ENCODE measurements around the gene STAB2. TPM values are rescaled to one million over a fixed set of nuclear protein-coding genes. Genes with fewer than 3 reads are reported as not detected.
A peak's percentile ranks its signal among the peaks of the same experiment; 100 is the strongest.

STAB2 gene
- total RNA-seq, 2 donors from 2014 or later = not detected

- no peak overlapping the region for H3K27ac Mint-ChIP-seq
- H3K9ac ChIP-seq (ENCODE audit: extremely low read depth, low read length, poor library complexity, severe bottlenecking) = no peak overlapping the region
- H3K27me3 Mint-ChIP-seq (ENCODE audit: insufficient read depth) = no peaks in the 10 kb centered on the region
- H3K4me1 Mint-ChIP-seq = no peaks in the 10 kb centered on the region
- no peaks in the 10 kb centered on the region for H3K27me3 ChIP-seq (ENCODE audit: control insufficient read depth, insufficient read depth, low read length, poor library complexity, severe bottlenecking)
- H3K9me3 ChIP-seq (ENCODE audit: control insufficient read depth, low read length) = no peaks in the 10 kb centered on the region
- peaks cover 49% of the 10 kb centered on the region for H3K36me3 ChIP-seq (ENCODE audit: control insufficient read depth, insufficient read depth, low read length)
- no peak for TF ChIP-seq CTCF (conservative IDR thresholded peaks at IDR 0.05)
- no peak for DNase-seq
- no peak overlapping the region for H3K4me3 ChIP-seq (ENCODE audit: low read length)
- peaks cover 36% of the 10 kb centered on the region for H3K36me3 Mint-ChIP-seq (ENCODE audit: low read depth)
- 83 to 95% methylated on average over 2 to 5 of the region's 5 CpGs for WGBS, 2 experiments (ENCODE audit: insufficient coverage in 1 of 2, insufficient read length in 1 of 2)
- H3K27ac ChIP-seq (ENCODE audit: low read depth, low read length) = no peak overlapping the region
- H3K4me1 ChIP-seq (ENCODE audit: control insufficient read depth, insufficient read depth, low read length) = no peaks in the 10 kb centered on the region
- no peaks in the 10 kb centered on the region for H3K9me3 Mint-ChIP-seq
- no peak overlapping the region for H3K4me3 Mint-ChIP-seq
Observed at GRCh38 chr12:103762473-103762872, 175.4 kb downstream of the STAB2 start.

DNA sequence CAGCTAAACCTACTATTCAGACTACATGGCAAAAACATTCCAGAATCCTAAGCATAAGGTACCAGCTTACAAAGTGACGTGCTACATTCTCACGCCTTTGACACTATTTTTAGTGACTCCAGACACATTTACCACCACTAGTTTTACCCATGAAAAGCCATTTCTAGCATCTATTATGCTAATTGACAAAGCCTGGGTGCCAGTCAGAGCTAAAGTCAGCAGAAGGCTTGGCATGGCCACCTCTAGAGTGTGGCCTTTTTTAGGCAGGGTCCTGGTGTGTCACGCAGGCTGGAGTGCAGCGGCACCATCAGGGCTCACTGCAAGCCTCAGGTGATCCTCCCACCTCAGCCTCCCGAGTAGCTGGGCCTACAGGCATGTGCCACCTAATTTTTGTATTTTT is 178.2 kb downstream of the STAB2 start:
- no peak for TF ChIP-seq CTCF (conservative IDR thresholded peaks at IDR 0.05)
- no peak overlapping the region for H3K27ac Mint-ChIP-seq
- Histone ChIP-seq H3K27ac (ENCODE audit: low read depth, low read length) (no peak overlapping the region), H3K9me3 (ENCODE audit: control insufficient read depth, low read length) (no peaks in the 10 kb centered on the region), H3K4me3 (ENCODE audit: low read length) (no peak overlapping the region), H3K9ac (ENCODE audit: extremely low read depth, low read length, poor library complexity, severe bottlenecking) (no peak overlapping the region), H3K36me3 (ENCODE audit: control insufficient read depth, insufficient read depth, low read length) (peaks cover 69% of the 10 kb centered on the region), H3K27me3 (ENCODE audit: control insufficient read depth, insufficient read depth, low read length, poor library complexity, severe bottlenecking) (no peaks in the 10 kb centered on the region), H3K4me1 (ENCODE audit: control insufficient read depth, insufficient read depth, low read length) (no peaks in the 10 kb centered on the region)
- no peaks in the 10 kb centered on the region for H3K27me3 Mint-ChIP-seq (ENCODE audit: insufficient read depth)
- H3K36me3 Mint-ChIP-seq (ENCODE audit: low read depth) = peaks cover 46% of the 10 kb centered on the region
- no peaks in the 10 kb centered on the region for H3K9me3 Mint-ChIP-seq
- DNase-seq = no peak
- WGBS, 2 experiments (ENCODE audit: insufficient coverage in 1 of 2, insufficient read length in 1 of 2) = 92 to 93% methylated on average over 5 of the region's 5 CpGs
- no peak overlapping the region for H3K4me3 Mint-ChIP-seq
- H3K4me1 Mint-ChIP-seq = peaks cover 11% of the 10 kb centered on the region

- H3K27ac ChIP-seq (ENCODE audit: low read depth, low read length) = no peak overlapping the region
- no peak for TF ChIP-seq CTCF (conservative IDR thresholded peaks at IDR 0.05)
- H3K9me3 ChIP-seq (ENCODE audit: control insufficient read depth, low read length) = no peaks in the 10 kb centered on the region
- no peak for DNase-seq
- no peaks in the 10 kb centered on the region for H3K9me3 Mint-ChIP-seq
- no peaks in the 10 kb centered on the region for H3K4me1 ChIP-seq (ENCODE audit: control insufficient read depth, insufficient read depth, low read length)
- H3K27me3 Mint-ChIP-seq (ENCODE audit: insufficient read depth) = no peaks in the 10 kb centered on the region
- H3K4me3 Mint-ChIP-seq = no peak overlapping the region
- H3K27me3 ChIP-seq (ENCODE audit: control insufficient read depth, insufficient read depth, low read length, poor library complexity, severe bottlenecking) = no peaks in the 10 kb centered on the region
- H3K4me1 Mint-ChIP-seq = peaks cover 14% of the 10 kb centered on the region
- H3K36me3 Mint-ChIP-seq (ENCODE audit: low read depth) = peaks cover 44% of the 10 kb centered on the region
- peaks cover 70% of the 10 kb centered on the region for H3K36me3 ChIP-seq (ENCODE audit: control insufficient read depth, insufficient read depth, low read length)
- H3K4me3 ChIP-seq (ENCODE audit: low read length) = no peak overlapping the region
- no peak overlapping the region for H3K9ac ChIP-seq (ENCODE audit: extremely low read depth, low read length, poor library complexity, severe bottlenecking)
- peak overlapping the region; percentile 55 for H3K27ac Mint-ChIP-seq
- WGBS, 2 experiments (ENCODE audit: insufficient coverage in 1 of 2, insufficient read length in 1 of 2) = 86 to 91% methylated on average over 2 to 6 of the region's 6 CpGs
Observed at GRCh38 chr12:103766028-103766427, 179.0 kb downstream of the STAB2 start.

Measured in endodermal cell (in vitro differentiated cells).